Lower leg skin (tissue), 4 donors: ENCODE data around the gene TAS2R19. TPM values are rescaled to one million over a fixed set of nuclear protein-coding genes. Genes with fewer than 3 reads are reported as not detected.

Experiments
- DNase-seq, 2 donors: peaks; one replicate each; pipeline ENCODE4 v3.0.0-alpha.2; 2019; ENCODE audit warnings: low spot score in 2 of 2
- H3K4me3 ChIP-seq: fragments of 200-600 bp; sonication (generic); 2 replicates; pipeline ENCODE4 v1.5.1; 2017; ENCODE audit warnings: mild to moderate bottlenecking, low read depth; ENCODE audit not compliant: poor library complexity, severe bottlenecking
- POLR2A ChIP-seq, 2 donors: fragments of 450-650 bp; IDR thresholded peaks; one replicate each; pipeline ENCODE4 v1.6.1; 2016 to 2017; ENCODE audit warnings: antibody characterized with exemption in 2 of 2, mild to moderate bottlenecking in 1 of 2, moderate library complexity in 1 of 2
- WGBS, 2 donors: methylation state at CpG; one replicate each; pipeline ENCODE4 v1.1.5; 2018; 5-methylcytosine and 5-hydroxymethylcytosine counted together
- intact Hi-C: fragments of 100-400 bp; cut with DNase I; formaldehyde crosslinking; loops from one replicate; pipeline ENCODE4 v1.15.0; 2023; ENCODE audit warnings: low total_unique reads
- total RNA-seq, 4 donors: library from RNA; depleted of rRNA; stranded (reverse); fragments of >200 nt; gene quantifications; one replicate each; pipeline ENCODE4 v1.1.0, GENCODE V29; 2016
- TF ChIP-seq, protein P1 (sequence below), 3 donors: fragments of 450-650 bp; IDR thresholded peaks; one replicate each; pipeline ENCODE4 v1.5.1; 2016; ENCODE audit warnings: antibody characterized with exemption in 3 of 3, mild to moderate bottlenecking in 3 of 3, moderate library complexity in 2 of 3

TAS2R19 gene
- total RNA-seq, 4 donors from 2014 or later, result 0.34 to 7.0 (median 1.5) TPM

DNA sequence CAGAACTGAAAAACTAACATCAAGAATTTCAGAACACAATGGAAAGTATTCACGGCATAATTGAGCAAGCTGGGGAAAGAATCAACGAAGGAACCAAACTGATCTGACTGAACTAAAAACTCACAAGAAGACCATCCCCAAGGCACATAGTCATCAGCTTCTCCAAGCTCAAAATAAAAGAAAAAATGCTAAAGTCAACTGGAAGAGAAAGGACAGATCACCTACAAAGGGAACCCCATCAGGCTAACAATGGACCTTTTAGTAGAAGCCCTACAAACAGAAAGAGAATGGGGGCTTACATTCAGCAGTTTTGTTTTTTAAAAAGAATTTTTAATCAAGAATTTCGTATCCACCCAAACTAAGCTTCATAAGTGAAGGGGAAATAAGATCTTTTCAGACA, 47.5 kb downstream of the TAS2R19 start:
- DNase-seq, result no peak
- no peak overlapping the region for H3K4me3 ChIP-seq
- intact Hi-C loops, result no loop called here
- TF ChIP-seq POLR2A (IDR thresholded peaks at IDR 0.05), result no peak
- TF ChIP-seq, protein P1, sequence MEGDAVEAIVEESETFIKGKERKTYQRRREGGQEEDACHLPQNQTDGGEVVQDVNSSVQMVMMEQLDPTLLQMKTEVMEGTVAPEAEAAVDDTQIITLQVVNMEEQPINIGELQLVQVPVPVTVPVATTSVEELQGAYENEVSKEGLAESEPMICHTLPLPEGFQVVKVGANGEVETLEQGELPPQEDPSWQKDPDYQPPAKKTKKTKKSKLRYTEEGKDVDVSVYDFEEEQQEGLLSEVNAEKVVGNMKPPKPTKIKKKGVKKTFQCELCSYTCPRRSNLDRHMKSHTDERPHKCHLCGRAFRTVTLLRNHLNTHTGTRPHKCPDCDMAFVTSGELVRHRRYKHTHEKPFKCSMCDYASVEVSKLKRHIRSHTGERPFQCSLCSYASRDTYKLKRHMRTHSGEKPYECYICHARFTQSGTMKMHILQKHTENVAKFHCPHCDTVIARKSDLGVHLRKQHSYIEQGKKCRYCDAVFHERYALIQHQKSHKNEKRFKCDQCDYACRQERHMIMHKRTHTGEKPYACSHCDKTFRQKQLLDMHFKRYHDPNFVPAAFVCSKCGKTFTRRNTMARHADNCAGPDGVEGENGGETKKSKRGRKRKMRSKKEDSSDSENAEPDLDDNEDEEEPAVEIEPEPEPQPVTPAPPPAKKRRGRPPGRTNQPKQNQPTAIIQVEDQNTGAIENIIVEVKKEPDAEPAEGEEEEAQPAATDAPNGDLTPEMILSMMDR (IDR thresholded peaks at IDR 0.05), result no peak
- WGBS, 2 donors, result 86 to 93% methylated on average over 3 of the region's 3 CpGs

Other genes with a start within 250 kb of the TAS2R19 start
- gene TAS2R7, start 220.0 kb downstream of the TAS2R19 start, total RNA-seq, result not detected
- not detected for gene TAS2R8, start 215.3 kb downstream of the TAS2R19 start, total RNA-seq
- not detected for gene TAS2R9, start 212.5 kb downstream of the TAS2R19 start, total RNA-seq
- gene TAS2R10, start 196.3 kb downstream of the TAS2R19 start, total RNA-seq, result under 1 TPM in 1 of 4 donors, not detected in 3; 0.32 TPM
- gene PRR4, start 173.1 kb downstream of the TAS2R19 start, total RNA-seq, result 100 to 1,000 TPM in 1 of 4 donors, 10 to 100 TPM in 3; 33.5 to 101 (median 70.5) TPM
- 1 to 10 TPM in 2 of 4 donors, under 1 TPM in 1, not detected in 1; 0.95 to 7.8 (median 5.5) TPM for gene PRH1, start 138.4 kb downstream of the TAS2R19 start, total RNA-seq
- gene TAS2R13, start 113.1 kb downstream of the TAS2R19 start, total RNA-seq, result 1 to 10 TPM in 1 of 4 donors, under 1 TPM in 3; 0.26 to 1.1 (median 0.73) TPM
- gene PRH2, start 93.4 kb downstream of the TAS2R19 start, total RNA-seq, result not detected
- gene TAS2R14, start 83.4 kb downstream of the TAS2R19 start, total RNA-seq, result 1 to 10 TPM in 1 of 4 donors, under 1 TPM in 3; 0.49 to 1.3 (median 0.73) TPM
- under 1 TPM in 2 of 4 donors, not detected in 2; 0.30 to 0.42 TPM for gene TAS2R50, start 35.7 kb downstream of the TAS2R19 start, total RNA-seq
- gene TAS2R20, start 24.3 kb downstream of the TAS2R19 start, total RNA-seq, result 1 to 10 TPM in 1 of 4 donors, under 1 TPM in 3; 0.34 to 1.4 (median 0.66) TPM
- 1 to 10 TPM in 1 of 4 donors, under 1 TPM in 2, not detected in 1; 0.27 to 1.1 (median 0.68) TPM for gene TAS2R31, start 8.8 kb upstream of the TAS2R19 start, total RNA-seq
- gene TAS2R46, start 39.7 kb upstream of the TAS2R19 start, total RNA-seq, result 1 to 10 TPM in 1 of 4 donors, under 1 TPM in 2, not detected in 1; 0.57 to 1.1 (median 0.68) TPM
- 1 to 10 TPM in 2 of 4 donors, not detected in 2; 1.0 to 1.5 TPM for gene TAS2R43, start 69.7 kb upstream of the TAS2R19 start, total RNA-seq
- gene TAS2R30, start 112.0 kb upstream of the TAS2R19 start, total RNA-seq, result 1 to 10 TPM; 1.8 to 3.2 (median 2.2) TPM
- 1 to 10 TPM; 1.9 to 3.5 (median 2.9) TPM for gene SMIM10L1, start 148.6 kb upstream of the TAS2R19 start, total RNA-seq
- gene TAS2R42, start 164.3 kb upstream of the TAS2R19 start, total RNA-seq, result not detected
- gene PRB3, start 247.1 kb upstream of the TAS2R19 start, total RNA-seq, result under 1 TPM in 1 of 4 donors, not detected in 3; 0.76 TPM